GM13976 (cell line): Measurements from ENCODE around the gene CACNA1H.
"Not testable (repeated sequence)": the region's sequence is repeated elsewhere in the genome, so short reads cannot be mapped to it uniquely, and the experiment has no call there.

Experiments used
- DNase-seq: peaks from one replicate; pipeline ENCODE4 v3.0.0; 2012; ENCODE audit warnings: low spot score
- in situ Hi-C: fragments of 300-500 bp; cut with MboI; formaldehyde crosslinking; loops from one replicate; pipeline ENCODE4 v1.12.0; 2022; ENCODE audit warnings: low sequenced_read_pairs, mixed read lengths, inconsistent platforms; ENCODE audit not compliant: unreplicated experiment
- TF ChIP-seq, protein P1 (sequence below): IDR thresholded peaks from 2 replicates; pipeline ENCODE4 v1.5.1; 2012; ENCODE audit warnings: borderline replicate concordance, mild to moderate bottlenecking; ENCODE audit not compliant: insufficient read depth; ENCODE audit errors: extremely low read depth, missing control alignments, control extremely low read depth

Gene CACNA1H

DNA sequence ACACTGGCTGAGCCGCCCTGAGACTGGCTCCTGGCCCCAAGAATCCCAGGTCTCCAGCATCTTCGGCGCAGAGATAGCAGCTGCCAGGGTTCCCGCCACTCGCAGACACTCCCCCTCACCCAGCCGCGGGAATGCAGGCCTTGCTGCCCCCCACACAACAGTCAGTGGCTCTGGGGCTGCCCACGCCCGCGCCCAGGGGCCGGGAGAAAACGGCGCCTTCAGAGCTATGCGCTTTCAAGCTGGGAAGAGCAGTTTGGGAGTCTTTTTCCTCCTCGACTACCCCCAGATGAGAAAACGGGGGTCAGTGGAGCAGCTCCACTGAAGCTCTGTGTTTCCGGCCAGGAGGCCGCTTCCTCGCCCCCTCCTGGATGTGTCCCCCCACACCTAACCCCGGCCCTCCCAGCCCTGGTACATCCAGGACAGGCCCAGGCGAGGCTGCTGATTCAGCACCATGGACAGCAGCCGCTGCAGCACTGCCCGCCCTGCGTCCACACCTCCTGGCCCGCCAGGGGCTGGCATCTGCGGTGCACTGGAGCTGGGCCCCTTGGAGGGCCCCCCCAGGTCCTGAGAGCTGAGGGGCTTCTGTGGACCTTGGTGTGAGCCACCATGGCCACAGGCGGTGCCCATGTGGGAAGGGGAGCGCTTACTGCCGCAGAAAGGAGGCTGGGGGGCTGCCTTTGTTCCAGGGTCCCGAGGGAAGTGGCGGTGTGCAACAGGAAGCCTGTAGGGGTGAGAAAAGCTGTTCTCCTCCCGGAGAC, 35.7 kb downstream of the CACNA1H start:
- peak; percentile 74 for DNase-seq
- TF ChIP-seq, protein P1, sequence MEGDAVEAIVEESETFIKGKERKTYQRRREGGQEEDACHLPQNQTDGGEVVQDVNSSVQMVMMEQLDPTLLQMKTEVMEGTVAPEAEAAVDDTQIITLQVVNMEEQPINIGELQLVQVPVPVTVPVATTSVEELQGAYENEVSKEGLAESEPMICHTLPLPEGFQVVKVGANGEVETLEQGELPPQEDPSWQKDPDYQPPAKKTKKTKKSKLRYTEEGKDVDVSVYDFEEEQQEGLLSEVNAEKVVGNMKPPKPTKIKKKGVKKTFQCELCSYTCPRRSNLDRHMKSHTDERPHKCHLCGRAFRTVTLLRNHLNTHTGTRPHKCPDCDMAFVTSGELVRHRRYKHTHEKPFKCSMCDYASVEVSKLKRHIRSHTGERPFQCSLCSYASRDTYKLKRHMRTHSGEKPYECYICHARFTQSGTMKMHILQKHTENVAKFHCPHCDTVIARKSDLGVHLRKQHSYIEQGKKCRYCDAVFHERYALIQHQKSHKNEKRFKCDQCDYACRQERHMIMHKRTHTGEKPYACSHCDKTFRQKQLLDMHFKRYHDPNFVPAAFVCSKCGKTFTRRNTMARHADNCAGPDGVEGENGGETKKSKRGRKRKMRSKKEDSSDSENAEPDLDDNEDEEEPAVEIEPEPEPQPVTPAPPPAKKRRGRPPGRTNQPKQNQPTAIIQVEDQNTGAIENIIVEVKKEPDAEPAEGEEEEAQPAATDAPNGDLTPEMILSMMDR = no peak
- in situ Hi-C loops = no loop called here

DNA sequence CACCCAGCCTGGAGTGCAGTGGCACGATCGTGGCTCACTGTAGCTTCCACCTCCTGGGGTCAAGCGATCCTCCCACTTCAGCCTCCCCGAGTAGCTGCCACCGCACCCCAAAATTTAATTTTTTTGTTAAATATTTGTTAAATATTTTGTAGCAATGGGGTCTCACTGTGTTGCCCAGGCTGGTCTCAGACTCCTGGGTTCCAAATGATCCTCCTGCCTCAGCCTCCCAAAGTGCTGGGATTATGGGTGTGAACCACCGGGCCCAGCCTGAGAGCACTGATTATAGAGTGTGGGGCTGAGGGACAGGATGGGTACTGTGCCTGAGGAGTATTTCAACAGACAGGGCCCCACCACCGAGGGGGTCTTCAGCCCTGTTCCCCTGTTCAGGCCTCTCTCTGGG, 36.5 kb downstream of the CACNA1H start:
- no peak for DNase-seq
- in situ Hi-C loops = no loop called here

DNA sequence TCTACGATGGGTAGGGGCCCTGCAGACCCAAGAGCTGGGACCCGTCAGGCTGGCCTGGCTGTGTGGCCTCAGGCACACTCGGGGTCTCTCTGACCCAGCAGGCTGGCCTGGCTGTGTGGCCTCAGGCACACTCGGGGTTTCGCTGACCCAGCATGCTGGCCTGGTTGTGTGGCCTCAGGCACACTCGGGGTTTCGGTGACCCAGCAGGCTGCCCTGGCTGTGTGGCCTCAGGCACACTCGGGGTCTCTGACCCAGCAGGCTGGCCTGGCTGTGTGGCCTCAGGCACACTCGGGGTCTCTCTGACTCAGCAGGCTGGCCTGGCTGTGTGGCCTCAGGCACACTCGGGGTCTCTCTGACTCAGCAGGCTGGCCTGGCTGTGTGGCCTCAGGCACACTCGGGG, 37.9 kb downstream of the CACNA1H start:
- in situ Hi-C loops, DNase-seq: not testable (repeated sequence)

More for the DNA sequence above, 36.5 kb downstream of the CACNA1H start:
- TF ChIP-seq, protein P1 = no peak

DNA sequence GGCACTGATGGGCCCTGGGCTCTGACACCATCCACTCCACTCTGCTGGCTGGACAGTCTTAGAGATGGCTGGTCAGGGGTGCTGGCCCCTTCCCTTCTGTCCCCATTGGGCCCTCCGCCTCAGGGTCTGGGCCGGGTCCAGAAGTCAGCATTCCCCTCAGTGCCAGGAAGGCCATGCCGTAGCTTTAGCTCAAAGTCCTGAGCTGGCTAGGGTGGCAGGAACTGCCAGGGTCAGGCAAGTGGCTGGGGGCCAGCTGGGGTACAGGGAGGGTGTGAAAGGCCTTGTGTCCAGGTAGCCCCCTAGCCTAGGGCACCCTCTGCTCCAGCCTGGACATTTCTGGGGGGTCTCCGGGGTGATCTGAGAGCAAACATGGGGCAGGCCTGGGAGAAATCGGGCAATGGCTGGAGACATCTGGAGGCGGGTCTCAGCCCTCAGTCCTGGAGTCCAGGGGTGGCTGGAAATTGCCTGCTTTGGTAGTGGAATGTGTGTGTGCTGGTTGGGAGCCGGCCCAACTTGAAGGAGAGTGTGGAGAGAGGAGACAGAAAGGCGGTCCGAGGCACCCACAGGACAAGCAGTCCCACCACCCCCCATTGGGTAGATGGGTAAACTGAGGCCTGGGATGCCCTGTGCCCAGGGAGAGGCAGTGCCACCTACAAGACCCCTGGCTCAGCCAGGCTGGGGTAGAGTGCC, 39.6 kb downstream of the CACNA1H start:
- TF ChIP-seq, protein P1 = no peak
- in situ Hi-C loops = no loop called here
- DNase-seq = no peak

DNA sequence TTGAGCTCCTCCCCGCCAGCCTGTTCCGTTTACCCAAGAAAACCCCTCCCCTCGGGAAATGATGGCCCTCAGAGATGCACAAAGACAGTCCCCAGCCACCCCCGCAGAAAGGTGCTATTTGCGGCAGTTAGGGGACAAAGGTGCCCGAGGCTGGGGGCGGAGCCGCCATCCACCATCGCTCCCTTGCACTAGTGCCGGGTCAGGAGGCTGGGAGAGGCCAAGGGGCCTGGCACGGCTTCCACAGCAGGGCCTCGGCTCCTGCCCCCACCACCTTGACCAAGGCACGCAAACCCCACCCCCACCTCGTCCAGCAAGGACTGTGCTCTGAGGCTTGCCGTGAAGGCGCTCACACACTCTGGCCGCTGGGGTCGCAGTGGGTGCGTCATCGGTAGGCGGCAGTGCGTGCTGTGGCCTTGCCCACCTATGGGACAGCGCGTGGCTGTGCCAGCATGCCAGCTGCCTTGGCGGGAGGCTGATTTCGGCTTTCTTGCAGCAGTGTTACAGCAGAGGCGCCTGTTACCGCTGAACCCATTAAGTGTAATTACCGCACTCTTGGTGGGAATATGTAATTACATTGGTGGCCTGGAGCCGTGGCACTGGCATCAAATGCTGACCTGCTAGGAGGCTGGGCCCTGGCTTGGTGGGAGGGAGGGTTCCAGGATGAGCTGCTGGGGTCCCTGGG, 40.4 kb downstream of the CACNA1H start:
- DNase-seq = no peak
- in situ Hi-C loops = no loop called here
- TF ChIP-seq, protein P1 = no peak

DNA sequence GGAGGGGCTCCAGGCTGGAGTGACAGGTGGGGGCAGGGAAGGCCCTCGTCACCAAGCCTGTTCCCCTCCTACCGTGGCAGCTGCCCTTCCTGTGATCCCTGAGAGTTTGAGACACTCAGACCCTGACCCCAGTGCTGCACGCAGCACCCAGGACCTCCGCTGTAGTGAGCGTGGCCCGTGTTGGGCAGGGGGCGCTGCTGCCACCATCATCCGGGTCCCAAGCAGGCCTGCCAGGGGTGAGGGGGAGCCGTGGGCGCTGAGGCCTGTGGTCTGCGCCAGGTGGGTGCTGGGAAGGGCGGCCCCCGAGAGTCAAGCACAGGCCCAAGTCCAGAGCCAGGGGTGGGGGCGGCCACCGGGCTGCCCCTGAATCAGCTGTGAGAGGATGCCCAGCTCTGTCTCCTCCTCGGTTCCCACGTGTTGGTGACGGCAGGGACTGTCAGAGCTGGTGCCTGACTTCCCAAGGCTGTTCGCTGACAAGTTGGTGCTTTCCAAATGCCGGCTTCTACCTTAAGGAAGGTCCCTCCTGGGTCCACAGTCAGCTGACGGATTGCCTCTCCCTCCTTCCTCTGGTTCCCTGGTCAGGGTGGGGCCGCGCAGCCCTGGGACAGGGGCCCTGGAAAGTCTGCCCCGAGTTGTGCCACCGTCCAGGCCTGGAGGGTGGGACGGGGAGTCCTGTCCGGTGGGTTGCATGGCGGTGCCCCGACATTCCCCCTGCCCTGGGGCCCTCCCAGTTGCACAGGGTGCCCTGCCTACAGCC, 41.1 kb downstream of the CACNA1H start:
- in situ Hi-C loops = no loop called here
- no peak for DNase-seq
- TF ChIP-seq, protein P1 = no peak
